GM12892 (cell line): ENCODE data around the gene NDC80.

ENCODE experiments used
- POLR2A ChIP-seq: IDR thresholded peaks from 2 replicates; pipeline ENCODE4 v1.6.1; 2011; ENCODE audit warnings: low read depth, low read length, control low read depth
- POLR2AphosphoS5 ChIP-seq: IDR thresholded peaks from 2 replicates; pipeline ENCODE4 v1.6.1; 2011; ENCODE audit warnings: low read depth, low read length, control low read depth
- TAF1 ChIP-seq: IDR thresholded peaks from 2 replicates; pipeline ENCODE4 v1.6.1; 2011; ENCODE audit warnings: low read depth, mild to moderate bottlenecking, control low read depth, low read length, borderline replicate concordance

DNA sequence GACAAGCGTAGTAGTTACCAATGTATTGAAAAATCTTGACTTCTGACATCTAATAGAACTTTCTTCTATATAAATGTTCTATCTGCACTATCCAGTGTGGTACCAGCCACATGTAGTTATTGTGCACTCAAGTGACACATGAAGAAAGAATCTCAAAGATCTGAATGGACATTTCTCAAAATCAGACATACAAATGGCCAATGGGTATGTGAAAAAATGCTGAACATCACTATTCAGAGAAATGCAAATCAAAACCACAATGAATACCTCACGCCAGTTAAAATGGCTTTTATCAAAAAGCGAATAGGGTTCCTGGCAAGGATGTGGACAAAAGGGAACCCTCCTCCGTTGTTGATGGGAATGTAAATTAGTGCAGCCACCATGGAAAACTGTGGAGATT, 46.7 kb downstream of the NDC80 start:
- TF ChIP-seq POLR2A, result no peak
- no peak for TF ChIP-seq POLR2AphosphoS5
- no peak for TF ChIP-seq TAF1
